GM21360 (cell line): ENCODE data around the gene NME1.

Experiments
- ATAC-seq: cut with Tn5 transposase; IDR thresholded peaks from one replicate; pipeline ENCODE4 v1.9.1; 2021; ENCODE audit warnings: mild to moderate bottlenecking, moderate library complexity; ENCODE audit not compliant: unreplicated experiment

NME1 gene

GRCh38 chr17:51189162-51189561, 35.8 kb downstream of the NME1 start:
- no peak for ATAC-seq

GRCh38 chr17:51189628-51190027, 36.3 kb downstream of the NME1 start:
- no peak for ATAC-seq

GRCh38 chr17:51191895-51192294, 38.5 kb downstream of the NME1 start:
- ATAC-seq: no peak

GRCh38 chr17:51197754-51198153, 44.4 kb downstream of the NME1 start:
- ATAC-seq: no peak

GRCh38 chr17:51200295-51200694, 46.9 kb downstream of the NME1 start:
- ATAC-seq: no peak

- ATAC-seq: no peak
Observed at GRCh38 chr17:51200846-51201245, 47.5 kb downstream of the NME1 start.

- no peak for ATAC-seq
Observed at GRCh38 chr17:51203838-51204237, 50.5 kb downstream of the NME1 start.
